Measurements from ENCODE around the gene SHISA9.

GRCh38 chr16:13064821-13065220, 163.4 kb downstream of the SHISA9 start:
- TF ChIP-seq CTCF (IDR thresholded peaks at IDR 0.05) = no peak
- no peak for TF ChIP-seq EZH2 (IDR thresholded peaks at IDR 0.05)
- TF ChIP-seq EZH2phosphoT487 (IDR thresholded peaks at IDR 0.05) = no peak

All from neural progenitor cell (in vitro differentiated cells).